HG03354 (cell line): ENCODE data around the gene ZNF200.
"Not testable (repeated sequence)": the region's sequence is repeated elsewhere in the genome, so short reads cannot be mapped to it uniquely, and the experiment has no call there.

Source experiments
- ATAC-seq: cut with Tn5 transposase; IDR thresholded peaks from one replicate; pipeline ENCODE4 v1.9.1; 2021; ENCODE audit warnings: mild to moderate bottlenecking; ENCODE audit not compliant: unreplicated experiment, poor library complexity, severe bottlenecking

Gene ZNF200, protein sequence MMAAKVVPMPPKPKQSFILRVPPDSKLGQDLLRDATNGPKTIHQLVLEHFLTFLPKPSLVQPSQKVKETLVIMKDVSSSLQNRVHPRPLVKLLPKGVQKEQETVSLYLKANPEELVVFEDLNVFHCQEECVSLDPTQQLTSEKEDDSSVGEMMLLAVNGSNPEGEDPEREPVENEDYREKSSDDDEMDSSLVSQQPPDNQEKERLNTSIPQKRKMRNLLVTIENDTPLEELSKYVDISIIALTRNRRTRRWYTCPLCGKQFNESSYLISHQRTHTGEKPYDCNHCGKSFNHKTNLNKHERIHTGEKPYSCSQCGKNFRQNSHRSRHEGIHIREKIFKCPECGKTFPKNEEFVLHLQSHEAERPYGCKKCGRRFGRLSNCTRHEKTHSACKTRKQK

DNA sequence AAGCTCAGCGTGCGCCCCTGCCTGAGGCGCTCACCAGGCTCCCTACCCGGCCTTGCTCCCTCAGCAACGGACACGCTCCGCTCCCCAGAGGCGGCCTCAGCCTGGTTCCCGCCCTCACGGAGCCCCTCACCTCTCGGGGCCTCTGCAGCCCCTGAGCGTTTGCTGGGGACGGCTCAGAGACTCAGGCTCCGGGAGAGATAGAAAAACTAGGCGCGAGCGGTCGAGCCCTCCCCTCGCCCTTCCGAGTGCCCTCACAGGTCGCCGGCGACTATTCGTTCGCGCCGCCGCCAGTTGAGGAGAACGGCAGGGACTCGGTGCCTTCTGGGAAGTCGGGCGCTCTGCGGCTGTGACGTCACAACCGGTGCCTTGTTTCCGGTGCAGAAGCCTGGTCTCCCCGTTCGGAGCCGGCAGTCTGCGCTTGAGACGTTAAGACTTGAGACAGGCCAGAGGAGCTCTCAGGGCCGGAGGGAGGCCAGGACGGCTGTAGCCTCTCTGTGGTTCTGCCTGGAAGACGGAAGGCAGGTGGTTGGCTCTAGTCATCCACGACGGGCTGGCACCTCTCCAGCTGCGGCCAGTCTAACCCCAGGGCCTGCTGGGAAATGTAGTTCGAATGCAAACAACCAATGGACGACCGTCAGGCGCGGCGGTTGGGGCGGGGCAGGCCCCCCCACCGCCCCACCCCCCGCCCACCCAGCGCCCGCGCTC is at the start of gene ZNF200:
TSS of gene ZNF200 (minus strand) at position 302 of the 705 bp plus-strand sequence. CDS start 1,403 bp downstream, outside the sequence.
- ATAC-seq: peak; percentile 93

GRCh38 chr16:3283543-3284447 is 48.8 kb upstream of the ZNF200 start:
- no peak for ATAC-seq

DNA sequence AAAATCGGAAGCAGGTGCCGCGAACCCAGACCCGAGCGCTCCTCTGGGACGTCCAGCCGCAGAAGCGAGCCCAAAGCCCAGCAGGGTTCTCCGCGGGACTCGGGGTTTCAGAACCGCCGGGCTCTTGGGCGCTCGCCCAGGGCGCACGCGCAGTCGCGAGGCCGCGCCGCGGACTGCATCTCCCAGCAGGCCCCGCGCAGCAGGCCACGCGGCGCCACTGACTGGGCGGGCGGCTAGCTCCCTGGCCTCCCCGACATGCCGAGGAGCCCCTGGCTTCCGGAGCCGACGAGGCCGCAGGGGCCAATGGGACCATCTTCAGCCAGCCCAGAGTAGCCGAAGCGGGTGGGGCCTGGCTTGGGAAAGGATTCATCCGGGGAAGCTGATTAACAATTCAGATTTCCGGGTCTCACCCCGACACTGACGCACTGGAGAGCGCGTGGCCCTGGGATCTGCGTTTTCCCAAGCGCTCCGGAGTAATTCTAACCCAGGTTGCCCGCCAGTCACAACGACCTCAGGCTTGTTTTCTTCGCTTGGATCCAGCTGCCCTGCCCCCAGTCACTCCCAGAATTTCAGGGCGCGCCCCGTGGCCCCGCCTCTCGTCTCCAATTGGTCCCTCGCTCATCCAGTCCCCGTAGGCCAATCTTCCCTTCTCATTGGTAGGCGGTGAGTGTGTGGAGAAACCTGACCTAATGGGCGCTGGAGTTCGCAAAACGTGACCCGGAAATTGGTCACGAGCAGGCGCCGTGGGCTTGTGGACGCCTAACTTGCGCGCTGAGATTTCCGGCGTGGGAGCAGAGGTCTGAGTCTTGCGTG is 48.0 kb upstream of the ZNF200 start, which contains the start of gene ZNF263:
TSS of gene ZNF263 (plus strand) at position 762 of the 813 bp plus-strand sequence. CDS start 328 bp downstream, outside the sequence.
- peak; percentile 86 for ATAC-seq

DNA sequence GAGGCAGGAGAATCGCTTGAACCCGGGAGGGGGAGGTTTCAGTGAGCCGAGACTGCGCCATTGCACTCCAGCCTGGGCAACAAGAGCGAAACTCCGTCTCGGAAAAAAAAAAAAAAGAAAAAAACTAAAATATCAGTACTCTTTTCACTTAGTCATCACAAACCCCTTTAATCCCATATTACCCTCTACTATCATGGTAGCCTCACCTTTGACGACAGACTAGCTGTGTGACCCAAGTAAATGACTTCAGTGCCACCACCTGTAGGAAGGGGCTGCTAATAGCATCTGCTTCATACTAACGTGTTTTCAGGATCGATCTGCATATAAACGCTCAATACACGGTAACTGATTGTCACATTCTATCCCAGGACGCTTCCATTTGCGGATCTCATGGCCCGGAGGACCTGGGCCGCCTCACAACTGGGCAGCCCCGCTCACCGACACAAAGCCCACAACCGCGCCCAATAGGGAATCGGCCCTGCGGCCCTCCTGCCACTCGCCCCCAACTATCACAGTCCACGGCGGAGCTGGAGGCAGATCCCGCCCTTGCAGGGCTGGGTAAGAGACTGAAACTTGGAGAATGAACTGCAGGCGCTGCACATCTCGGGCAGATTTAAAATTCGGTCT is 47.3 kb upstream of the ZNF200 start:
- peak; percentile 36 for ATAC-seq

GRCh38 chr16:3281222-3281820 is 46.4 kb upstream of the ZNF200 start:
- no peak for ATAC-seq

DNA sequence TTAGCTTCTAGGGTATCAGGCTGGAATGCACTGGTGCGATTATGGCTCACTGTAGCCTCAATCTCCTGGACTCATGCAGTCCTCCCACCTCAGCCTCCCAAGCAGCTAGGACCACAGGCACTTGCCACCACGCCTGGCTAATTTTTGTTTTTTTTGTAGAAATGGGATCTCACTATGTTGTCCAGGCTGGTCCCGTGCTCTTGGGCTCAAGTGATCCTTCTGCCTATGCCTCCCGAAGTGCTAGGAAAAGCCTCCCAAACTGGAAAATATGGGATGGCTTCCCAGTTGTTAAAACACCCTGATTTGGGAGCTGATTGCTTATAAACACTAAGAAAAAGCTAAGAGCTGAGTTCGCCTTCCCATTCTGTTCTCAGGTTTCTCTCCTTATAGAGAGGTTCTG is 41.7 kb upstream of the ZNF200 start:
- no peak for ATAC-seq

DNA sequence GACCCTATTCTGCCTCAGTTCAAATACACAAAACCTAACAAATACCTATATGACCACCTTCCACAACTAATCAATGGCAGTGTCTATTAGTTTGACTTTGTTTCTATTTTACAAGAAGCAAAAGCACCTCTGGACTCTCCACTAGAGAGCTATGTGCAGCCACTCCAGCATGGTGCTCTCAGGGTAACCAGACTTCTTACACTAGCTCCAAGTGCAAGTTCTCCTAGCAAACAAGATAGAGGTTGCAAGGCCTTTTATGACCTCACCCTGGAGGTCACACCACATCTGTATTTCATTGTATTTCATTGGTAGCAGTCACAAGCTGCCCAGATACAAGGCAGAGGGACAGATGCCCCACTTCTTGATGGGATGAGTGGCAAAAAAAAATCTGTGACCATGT is 40.0 kb upstream of the ZNF200 start:
- no peak for ATAC-seq

DNA sequence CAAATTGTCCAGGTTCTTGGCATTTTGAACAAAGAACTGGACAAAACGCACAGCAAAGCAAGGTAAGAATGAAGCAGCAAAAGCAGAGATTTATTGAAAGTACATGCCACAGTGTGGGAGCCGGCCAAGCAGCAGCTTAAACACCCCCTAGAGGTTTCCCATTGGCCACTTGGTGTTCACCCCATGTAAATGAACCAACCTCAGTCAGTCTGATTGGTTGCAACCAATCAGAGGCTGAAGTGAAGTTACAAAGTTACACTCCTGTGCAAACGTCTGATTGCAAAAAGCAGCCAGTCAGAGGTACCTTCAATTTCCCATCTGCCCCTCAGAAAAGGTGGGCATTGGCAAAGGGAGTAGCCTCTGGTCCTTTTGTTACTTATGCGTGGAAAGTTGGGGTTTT is 39.5 kb upstream of the ZNF200 start:
- ATAC-seq: no peak

- not testable (repeated sequence) for ATAC-seq
Measured at GRCh38 chr16:3271281-3271680, 36.3 kb upstream of the ZNF200 start.

DNA sequence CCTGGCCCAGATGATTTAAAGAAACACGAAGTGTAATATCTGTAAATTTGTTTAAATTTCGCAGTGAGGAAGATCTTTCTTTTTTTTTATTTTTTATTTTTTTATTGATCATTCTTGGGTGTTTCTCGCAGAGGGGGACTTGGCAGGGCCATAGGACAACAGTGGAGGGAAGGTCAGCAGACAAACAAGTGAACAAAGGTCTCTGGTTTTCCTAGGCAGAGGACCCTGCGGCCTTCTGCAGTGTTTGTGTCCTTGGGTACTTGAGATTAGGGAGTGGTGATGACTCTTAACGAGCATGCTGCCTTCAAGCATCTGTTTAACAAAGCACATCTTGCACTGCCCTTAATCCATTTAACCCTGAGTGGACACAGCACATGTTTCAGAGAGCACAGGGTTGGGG is 35.8 kb upstream of the ZNF200 start:
- ATAC-seq: not testable (repeated sequence)

GRCh38 chr16:3268294-3268693 is 33.3 kb upstream of the ZNF200 start:
- no peak for ATAC-seq

DNA sequence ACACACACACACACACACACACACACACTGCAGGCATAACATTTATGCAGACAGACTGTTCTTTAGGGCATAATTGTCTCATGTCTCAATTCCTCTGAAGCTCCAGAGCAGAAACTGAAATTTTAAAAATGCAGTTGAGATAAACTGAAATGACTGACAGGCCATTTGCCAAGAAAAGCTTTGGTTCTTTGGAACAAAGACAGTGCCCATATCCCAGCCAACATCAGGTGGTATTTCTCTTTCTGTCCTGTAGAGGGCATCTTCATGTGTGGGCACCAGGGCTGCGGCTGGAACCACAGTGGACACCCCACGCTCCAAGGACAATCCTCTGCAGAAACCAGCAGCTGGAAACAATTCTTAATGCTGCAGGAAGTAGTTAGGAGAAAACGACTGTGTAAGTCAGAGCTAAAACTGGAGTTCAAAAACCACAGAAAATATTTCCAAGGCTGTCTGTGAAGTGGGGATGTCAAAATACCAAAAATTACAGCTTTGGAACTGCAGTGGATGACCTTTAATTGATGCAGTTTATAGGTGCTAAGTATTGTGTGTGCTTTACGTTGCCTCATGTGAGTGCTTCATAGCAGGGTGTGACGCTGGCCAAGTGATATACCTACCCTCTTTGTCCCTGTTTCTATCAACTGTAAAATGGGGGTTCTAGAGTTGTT is 32.0 kb upstream of the ZNF200 start:
- no peak for ATAC-seq

- ATAC-seq: peak; percentile 77
Measured at GRCh38 chr16:3264137-3265036, 29.4 kb upstream of the ZNF200 start.

DNA sequence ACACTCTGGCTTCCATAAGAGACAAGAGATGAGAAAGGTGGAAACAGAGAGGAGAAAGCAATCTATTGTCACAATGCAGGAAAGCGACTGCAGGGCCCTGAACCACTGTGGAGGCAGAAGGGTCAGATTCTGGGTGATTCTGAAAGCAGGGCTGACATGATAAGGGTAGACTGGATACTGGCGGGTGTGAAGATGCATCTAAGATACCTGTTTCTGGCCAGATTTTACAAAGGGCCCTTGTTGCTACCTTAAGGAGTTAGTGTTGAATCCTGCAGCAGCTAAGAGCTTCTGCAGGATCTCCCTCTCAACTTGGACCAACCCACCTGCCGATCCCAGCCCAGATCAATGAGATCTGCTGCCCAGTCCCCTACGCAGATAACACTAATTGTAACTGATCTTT is 27.6 kb upstream of the ZNF200 start:
- ATAC-seq: no peak

DNA sequence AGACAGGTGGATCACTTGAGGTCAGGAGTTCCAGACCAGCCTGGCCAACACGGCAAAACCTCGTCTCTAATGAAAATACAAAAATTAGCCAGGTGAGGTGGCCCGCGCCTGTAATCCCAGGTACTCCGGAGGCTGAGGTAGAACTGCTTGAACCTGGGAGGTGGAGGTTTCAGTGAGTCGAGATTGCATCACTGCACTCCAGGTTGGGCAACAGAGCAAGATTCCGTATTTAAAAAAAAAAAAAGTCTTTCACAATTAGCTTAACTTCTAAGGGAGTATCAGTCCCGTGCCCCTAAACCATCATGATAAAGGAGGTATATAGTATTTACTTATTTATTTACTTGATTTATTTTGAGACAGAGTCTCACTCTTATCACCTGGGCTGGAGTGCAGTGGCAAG is 24.9 kb upstream of the ZNF200 start:
- no peak for ATAC-seq

DNA sequence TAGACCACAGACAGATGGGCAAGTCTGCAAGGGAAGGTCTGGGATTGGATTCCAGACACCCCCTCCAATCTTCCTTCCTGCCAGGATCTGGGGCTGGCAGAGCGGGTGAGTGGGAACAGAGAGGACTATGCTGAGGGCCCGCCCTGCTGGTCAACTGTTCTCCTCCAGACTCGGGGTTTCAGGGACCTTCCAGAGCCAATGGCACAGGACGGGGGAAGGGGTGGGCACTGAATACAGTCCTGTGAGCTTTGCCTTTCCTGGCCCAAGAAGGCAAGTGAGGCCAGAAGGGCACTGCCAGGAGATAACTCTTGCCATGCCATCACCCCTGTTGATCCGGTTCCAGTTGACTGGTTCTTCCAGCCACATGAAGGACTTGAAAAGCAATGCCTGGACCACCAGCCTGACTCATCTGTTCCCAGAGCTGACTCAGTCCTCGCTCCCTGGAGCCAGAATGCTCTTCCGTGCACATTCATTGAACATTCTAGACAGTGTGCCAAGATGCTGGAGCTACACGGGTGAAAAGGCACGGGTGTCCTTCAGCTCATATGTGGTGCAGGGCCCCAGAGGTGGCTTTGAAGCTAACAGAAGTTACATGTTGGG is 22.0 kb upstream of the ZNF200 start:
- no peak for ATAC-seq
